NB4 (cell line): Measurements from ENCODE around the gene OARD1.
A peak's percentile ranks its signal among the peaks of the same experiment; 100 is the strongest.

Experiments
- DNase-seq: peaks from one replicate; pipeline ENCODE4 v3.0.0; 2010; ENCODE audit warnings: low read depth
- H3K4me3 ChIP-seq: one replicate; pipeline ENCODE4 v1.5.1; 2011; ENCODE audit warnings: mild to moderate bottlenecking, low read depth, low read length, moderate library complexity
- MYC ChIP-seq: IDR thresholded peaks from 2 replicates; pipeline ENCODE4 v1.6.1; 2011; ENCODE audit warnings: low read depth, low read length
- POLR2A ChIP-seq: IDR thresholded peaks from 2 replicates; pipeline ENCODE4 v1.6.1; 2011; ENCODE audit warnings: mild to moderate bottlenecking; ENCODE audit not compliant: insufficient read length; ENCODE audit errors: extremely low read depth
- TF ChIP-seq, protein P1 (sequence below): IDR thresholded peaks from one replicate; pipeline ENCODE4 v1.5.1; 2012; ENCODE audit warnings: low read depth, low read length
- TF ChIP-seq, protein P2 (sequence below): IDR thresholded peaks from 2 replicates; pipeline ENCODE4 v1.6.1; 2011; ENCODE audit warnings: low read depth, low read length

Gene OARD1

DNA sequence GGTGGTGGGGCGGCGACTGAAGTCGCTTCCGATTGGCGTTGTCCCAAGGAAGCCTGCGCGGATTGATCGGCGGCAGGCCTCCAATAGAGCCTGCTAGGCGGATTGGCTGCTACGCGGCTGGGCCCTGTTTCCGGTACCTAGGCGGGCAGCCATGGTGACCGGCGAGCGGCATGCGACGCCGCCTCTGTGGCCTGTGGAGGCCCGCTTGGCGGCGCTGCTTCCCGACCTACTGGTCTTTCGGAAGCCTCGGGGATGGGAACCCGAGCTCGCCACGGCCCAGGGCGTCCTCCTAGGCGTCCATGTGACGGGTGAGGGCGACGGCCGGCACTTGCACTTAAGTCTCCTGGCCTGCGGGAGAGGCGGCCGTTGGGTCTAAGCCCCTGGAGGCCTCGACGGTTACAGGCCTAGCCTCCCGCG is 28.7 kb upstream of the OARD1 start:
- TF ChIP-seq, protein P1, sequence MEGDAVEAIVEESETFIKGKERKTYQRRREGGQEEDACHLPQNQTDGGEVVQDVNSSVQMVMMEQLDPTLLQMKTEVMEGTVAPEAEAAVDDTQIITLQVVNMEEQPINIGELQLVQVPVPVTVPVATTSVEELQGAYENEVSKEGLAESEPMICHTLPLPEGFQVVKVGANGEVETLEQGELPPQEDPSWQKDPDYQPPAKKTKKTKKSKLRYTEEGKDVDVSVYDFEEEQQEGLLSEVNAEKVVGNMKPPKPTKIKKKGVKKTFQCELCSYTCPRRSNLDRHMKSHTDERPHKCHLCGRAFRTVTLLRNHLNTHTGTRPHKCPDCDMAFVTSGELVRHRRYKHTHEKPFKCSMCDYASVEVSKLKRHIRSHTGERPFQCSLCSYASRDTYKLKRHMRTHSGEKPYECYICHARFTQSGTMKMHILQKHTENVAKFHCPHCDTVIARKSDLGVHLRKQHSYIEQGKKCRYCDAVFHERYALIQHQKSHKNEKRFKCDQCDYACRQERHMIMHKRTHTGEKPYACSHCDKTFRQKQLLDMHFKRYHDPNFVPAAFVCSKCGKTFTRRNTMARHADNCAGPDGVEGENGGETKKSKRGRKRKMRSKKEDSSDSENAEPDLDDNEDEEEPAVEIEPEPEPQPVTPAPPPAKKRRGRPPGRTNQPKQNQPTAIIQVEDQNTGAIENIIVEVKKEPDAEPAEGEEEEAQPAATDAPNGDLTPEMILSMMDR = no peak
- TF ChIP-seq MYC (no peak), POLR2A (no peak)
- TF ChIP-seq, protein P2, sequence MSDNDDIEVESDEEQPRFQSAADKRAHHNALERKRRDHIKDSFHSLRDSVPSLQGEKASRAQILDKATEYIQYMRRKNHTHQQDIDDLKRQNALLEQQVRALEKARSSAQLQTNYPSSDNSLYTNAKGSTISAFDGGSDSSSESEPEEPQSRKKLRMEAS = no peak
- DNase-seq = no peak

DNA sequence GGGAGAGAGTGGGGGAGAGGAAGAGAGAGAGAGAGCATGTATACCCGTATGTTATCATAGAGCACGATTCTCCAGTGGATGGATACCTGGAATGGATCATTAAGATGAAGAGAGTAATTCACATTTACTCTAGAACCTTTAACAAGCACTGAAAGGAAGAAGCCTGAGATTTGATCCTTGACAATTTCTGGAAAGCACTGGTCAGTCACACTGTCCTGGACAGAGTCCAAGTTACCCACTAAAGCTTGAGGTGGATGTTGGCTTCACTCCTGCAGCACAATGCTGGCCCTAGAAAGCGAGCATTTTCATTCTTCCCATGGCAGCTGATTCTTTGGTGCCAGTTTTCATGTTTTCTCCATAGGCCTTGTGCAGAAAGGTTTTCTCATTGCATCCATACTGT is 26.2 kb upstream of the OARD1 start:
- no peak for TF ChIP-seq POLR2A
- TF ChIP-seq, protein P1 = no peak
- TF ChIP-seq, protein P2 = no peak
- no peak for TF ChIP-seq MYC
- H3K4me3 ChIP-seq = no peak overlapping the region
- DNase-seq = no peak

More for the DNA sequence above, 28.7 kb upstream of the OARD1 start:
- H3K4me3 ChIP-seq = no peak overlapping the region

DNA sequence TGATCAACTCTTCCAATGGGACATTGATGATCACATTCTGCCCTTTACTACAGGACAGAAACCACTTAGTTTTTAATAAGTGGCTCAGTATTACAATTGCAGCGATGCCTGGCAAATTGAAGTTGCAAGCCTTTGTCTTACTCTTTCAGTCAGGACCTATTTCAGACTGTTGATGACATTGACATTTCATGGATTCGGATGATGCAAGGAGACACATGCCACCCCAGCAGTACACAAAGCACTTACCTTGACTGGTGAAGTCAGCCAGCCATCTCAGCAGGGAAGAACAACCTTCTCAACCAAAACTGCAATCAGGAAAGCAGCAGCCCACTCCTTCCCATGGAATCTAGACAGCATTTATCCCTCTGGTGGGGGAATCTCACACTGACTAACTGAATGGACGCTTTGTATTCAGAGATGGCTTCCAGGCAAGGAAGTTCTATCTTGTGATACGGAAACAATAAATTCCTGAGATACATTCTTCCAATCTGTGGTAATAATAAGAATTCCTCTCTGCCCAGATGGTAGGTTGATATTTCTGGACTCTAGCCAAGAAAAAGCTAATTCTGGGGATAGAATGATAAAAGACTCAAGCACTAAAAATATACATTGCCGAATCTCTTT is 25.4 kb upstream of the OARD1 start:
- DNase-seq = no peak
- TF ChIP-seq, protein P1 = no peak
- TF ChIP-seq, protein P2 = no peak
- TF ChIP-seq MYC (no peak), POLR2A (no peak)

DNA sequence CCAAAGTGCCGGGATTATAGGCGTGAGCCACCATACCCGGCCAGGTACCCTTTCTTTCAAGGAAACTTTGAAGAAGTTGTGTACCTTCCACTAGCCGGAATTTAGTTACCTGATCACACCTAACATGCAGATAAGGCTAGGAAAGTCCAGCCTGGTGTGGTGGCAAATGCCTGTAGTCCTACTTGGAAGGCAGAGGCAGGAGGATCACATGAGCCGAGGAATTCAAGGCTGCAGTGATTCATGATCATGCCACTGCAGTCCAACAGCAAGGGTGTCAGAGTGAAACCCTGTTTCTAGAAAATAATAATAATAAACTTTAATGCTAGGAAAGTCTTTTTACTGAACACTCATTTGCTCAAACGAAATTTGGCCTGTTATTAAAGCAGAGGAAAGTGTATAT is 21.6 kb upstream of the OARD1 start:
- TF ChIP-seq, protein P1 = no peak
- TF ChIP-seq POLR2A = no peak
- TF ChIP-seq MYC = no peak
- TF ChIP-seq, protein P2 = no peak
- H3K4me3 ChIP-seq = no peak overlapping the region
- DNase-seq = no peak

More for the DNA sequence above, 25.4 kb upstream of the OARD1 start:
- H3K4me3 ChIP-seq = no peak overlapping the region

DNA sequence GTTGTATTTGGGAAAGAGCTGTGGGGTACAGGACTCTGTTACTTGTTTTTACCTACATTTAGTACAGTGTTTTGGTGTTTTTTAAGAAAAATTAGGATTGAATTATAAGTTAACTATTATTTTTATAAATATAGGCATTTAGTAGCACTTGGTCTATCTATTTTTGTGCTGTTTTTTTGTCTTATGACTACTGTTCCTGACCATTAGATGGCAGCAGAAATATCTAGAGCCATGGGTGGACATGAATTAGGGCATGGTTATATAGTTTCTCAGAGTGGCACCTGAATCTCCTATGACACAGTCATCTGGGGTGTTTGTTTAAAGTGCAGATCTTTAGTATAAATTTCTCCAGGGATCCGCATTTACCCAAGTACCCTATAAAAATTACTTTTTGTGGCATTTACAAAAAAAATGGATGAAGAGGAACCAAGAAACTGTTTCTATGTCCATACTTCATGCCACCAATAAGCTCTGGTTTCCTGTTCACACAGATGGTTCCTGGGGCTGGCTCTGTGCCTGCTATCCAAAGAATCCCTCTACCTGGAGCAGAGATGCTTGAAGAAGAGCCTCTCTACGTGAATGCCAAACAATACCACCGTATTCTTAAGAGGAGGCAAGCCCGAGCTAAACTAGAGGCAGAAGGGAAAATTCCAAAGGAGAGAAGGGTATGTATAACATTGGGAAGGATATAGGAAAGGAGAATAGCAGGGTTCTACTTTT is 20.4 kb upstream of the OARD1 start:
- TF ChIP-seq MYC = no peak
- TF ChIP-seq, protein P1 = peak; percentile 48
- DNase-seq = peak; percentile 46
- no peak overlapping the region for H3K4me3 ChIP-seq
